ENCODE data around the gene DPP6. TPM values are rescaled to one million over a fixed set of nuclear protein-coding genes. Genes with fewer than 3 reads are reported as not detected.

Gene DPP6
- total RNA-seq, 4 donors from 2014 or later, result 1.5 to 2.9 TPM; not detected in 2

DNA sequence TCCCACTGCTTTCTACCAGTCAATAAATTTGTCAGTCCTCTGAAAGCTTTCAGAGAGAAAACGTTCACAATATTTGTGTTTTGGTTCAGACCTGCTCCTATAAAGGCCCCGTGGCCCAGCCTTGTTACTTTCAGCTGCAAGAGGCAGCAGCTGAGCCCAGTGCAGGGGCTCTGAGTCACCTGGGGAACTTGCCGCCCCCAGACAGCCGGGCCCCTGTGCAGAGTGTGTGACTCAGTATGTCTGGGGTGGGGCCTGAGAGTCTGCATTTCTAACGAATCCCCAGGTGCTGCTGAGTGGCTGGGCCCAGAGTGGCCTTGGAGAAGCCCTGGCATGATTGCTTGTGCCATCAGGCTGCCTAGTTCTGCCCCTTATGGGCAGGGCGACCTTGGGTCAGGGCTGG lies 647.2 kb downstream of the DPP6 start:
- Histone ChIP-seq H3K36me3 (no peaks in the 10 kb centered on the region), H3K27me3 (no peaks in the 10 kb centered on the region), H3K27ac (no peak overlapping the region), H3K4me3 (no peak overlapping the region), H3K4me1 (no peaks in the 10 kb centered on the region), H3K9me3 (no peaks in the 10 kb centered on the region)
- TF ChIP-seq POLR2A (IDR thresholded peaks at IDR 0.05), result no peak
- DNase-seq, result no peak

DNA sequence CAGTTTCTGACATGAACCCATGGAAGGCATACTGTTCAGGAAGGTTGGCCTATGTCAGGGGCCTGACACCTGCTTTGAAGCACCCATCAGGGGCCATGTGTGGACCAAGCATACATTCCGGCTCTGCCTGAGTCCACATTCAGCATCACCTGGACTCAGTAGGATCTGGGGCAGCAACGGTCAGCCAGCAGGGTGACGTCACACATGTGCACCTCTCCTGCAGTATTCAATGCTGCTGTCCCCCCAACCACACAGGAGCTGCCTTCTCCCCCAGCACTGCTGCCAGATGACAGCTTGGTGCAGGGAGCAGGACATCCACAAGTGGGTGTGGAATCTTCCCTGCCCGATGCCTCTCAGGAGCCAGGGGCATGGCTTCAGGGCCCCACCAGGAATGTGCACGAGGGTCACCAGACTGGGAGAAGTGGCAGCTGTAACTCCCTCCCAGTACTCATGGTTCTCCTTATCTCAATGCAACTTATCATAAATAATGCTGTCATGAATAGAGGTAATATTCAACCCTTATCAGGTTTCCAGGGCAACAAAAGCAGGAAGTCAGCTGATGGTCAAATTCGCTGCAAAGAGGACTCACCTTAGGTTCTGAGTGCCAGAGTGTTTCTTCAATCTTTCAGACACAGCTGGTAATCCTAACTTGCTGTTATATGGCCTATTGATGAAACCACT lies 657.8 kb downstream of the DPP6 start:
- Histone ChIP-seq H3K4me1 (no peaks in the 10 kb centered on the region), H3K36me3 (no peaks in the 10 kb centered on the region), H3K27me3 (no peaks in the 10 kb centered on the region), H3K9me3 (peaks cover 0 to 6% (median 0%) of the 10 kb centered on the region in 4 donors), H3K4me3 (no peak overlapping the region), H3K27ac (no peak overlapping the region)
- DNase-seq, result no peak
- TF ChIP-seq POLR2A (IDR thresholded peaks at IDR 0.05), result no peak
- TF ChIP-seq, protein P1, sequence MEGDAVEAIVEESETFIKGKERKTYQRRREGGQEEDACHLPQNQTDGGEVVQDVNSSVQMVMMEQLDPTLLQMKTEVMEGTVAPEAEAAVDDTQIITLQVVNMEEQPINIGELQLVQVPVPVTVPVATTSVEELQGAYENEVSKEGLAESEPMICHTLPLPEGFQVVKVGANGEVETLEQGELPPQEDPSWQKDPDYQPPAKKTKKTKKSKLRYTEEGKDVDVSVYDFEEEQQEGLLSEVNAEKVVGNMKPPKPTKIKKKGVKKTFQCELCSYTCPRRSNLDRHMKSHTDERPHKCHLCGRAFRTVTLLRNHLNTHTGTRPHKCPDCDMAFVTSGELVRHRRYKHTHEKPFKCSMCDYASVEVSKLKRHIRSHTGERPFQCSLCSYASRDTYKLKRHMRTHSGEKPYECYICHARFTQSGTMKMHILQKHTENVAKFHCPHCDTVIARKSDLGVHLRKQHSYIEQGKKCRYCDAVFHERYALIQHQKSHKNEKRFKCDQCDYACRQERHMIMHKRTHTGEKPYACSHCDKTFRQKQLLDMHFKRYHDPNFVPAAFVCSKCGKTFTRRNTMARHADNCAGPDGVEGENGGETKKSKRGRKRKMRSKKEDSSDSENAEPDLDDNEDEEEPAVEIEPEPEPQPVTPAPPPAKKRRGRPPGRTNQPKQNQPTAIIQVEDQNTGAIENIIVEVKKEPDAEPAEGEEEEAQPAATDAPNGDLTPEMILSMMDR (IDR thresholded peaks at IDR 0.05), result no peak

DNA sequence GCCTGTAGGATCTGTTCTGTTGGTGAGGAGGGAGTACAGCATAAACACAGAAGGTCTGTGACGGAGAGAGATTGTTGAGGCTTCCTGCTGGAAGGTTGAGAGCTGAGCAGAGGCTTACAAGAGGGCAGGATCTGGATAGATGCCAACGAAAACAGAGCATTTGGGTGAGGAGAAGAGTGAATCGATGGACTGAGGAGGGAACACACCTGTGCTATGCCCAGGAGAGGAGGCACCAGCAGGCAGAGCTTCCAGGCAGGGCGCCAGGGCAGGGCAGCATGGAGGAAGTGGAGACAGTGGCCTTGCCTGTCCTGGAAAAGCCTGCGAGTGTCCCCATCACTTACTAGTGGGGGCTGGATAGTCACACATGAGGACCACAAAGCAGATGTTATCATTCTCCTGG lies 667.8 kb downstream of the DPP6 start:
- H3K27ac ChIP-seq, result no peak overlapping the region
- H3K9me3 ChIP-seq, result no peaks in the 10 kb centered on the region
- H3K4me1 ChIP-seq, result no peaks in the 10 kb centered on the region
- no peaks in the 10 kb centered on the region for H3K36me3 ChIP-seq
- no peak overlapping the region for H3K4me3 ChIP-seq
- DNase-seq, result no peak
- no peak for TF ChIP-seq POLR2A (IDR thresholded peaks at IDR 0.05)
- TF ChIP-seq, protein P1 (IDR thresholded peaks at IDR 0.05), result no peak
- no peaks in the 10 kb centered on the region for H3K27me3 ChIP-seq

DNA sequence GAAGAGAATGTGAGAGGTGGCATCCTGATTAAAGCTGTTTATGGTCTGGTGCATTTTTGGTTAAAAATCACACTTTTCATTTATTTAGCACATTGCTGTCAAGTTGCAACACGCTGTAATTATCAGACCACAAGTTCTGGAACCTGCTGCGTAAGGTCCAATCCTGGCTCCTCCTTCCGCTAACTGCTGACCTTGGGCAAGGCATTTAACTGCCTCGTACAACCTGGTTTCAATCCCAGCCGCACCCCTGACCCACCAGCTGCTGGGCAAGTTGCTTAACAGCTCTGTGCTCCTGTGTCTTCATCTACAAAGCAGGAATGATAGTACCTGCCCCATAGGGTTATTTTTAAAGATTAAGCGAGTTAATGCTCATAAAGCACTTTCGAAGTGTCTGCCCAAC lies 668.9 kb downstream of the DPP6 start:
- no peak overlapping the region for H3K4me3 ChIP-seq
- H3K36me3 ChIP-seq, result no peaks in the 10 kb centered on the region
- DNase-seq, result no peak
- H3K9me3 ChIP-seq, result peaks cover 0 to 3% (median 1%) of the 10 kb centered on the region in 4 donors
- H3K27me3 ChIP-seq, result no peaks in the 10 kb centered on the region
- H3K4me1 ChIP-seq, result no peaks in the 10 kb centered on the region
- no peak overlapping the region for H3K27ac ChIP-seq
- TF ChIP-seq POLR2A (IDR thresholded peaks at IDR 0.05), result no peak
- TF ChIP-seq, protein P1 (IDR thresholded peaks at IDR 0.05), result no peak

DNA sequence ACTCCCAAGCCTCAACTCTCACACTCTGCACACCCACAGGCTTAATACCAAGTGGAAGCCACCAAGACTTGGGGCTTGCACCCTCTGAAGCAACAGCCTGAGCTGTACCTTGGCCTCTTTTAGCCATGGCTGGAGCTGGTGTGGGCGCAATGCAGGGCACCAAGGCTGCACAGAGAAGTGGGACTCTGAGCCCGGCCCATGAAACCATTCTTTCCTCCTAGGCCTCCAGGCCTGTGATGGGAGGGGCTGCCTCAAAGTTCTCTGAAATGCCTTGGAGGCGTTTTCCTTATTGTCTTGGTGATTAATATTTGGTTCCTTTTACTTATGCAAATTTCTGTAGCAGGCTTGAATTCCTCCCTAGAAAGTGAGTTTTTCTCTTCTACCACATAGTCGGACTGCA lies 674.2 kb downstream of the DPP6 start:
- Histone ChIP-seq H3K27ac (no peak overlapping the region), H3K9me3 (peaks cover 0 to 4% (median 2%) of the 10 kb centered on the region in 4 donors), H3K4me3 (no peak overlapping the region), H3K4me1 (no peaks in the 10 kb centered on the region), H3K36me3 (no peaks in the 10 kb centered on the region), H3K27me3 (no peaks in the 10 kb centered on the region)
- no peak for TF ChIP-seq POLR2A (IDR thresholded peaks at IDR 0.05)
- TF ChIP-seq, protein P1 (IDR thresholded peaks at IDR 0.05), result no peak
- DNase-seq, result no peak

DNA sequence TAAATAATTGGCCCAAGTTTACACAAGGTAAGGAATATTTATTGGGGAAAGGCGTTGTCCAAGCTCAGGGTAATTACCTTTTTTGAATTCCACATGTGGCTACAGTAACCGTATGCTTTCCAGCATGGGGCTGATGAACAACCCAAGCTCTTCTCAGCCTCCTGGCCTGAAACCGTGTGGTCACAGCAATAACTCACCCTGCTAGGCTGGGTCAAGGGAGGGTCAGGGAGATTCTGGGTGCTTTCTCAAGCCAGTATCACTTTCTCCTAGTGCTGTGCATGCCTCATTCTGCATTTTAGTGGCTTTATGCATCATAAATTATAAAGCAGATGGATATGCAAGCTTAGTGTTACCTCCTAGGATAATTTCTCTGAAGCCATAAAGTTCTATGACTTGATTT lies 676.9 kb downstream of the DPP6 start:
- no peaks in the 10 kb centered on the region for H3K36me3 ChIP-seq
- H3K27me3 ChIP-seq, result no peaks in the 10 kb centered on the region
- TF ChIP-seq, protein P1 (IDR thresholded peaks at IDR 0.05), result no peak
- no peak for TF ChIP-seq POLR2A (IDR thresholded peaks at IDR 0.05)
- no peaks in the 10 kb centered on the region for H3K4me1 ChIP-seq
- H3K27ac ChIP-seq, result no peak overlapping the region
- no peak for DNase-seq
- no peak overlapping the region for H3K4me3 ChIP-seq
- peaks cover 0 to 4% (median 2%) of the 10 kb centered on the region in 4 donors for H3K9me3 ChIP-seq

Data from Peyer's patch (tissue), 4 donors.